ENCODE data around the gene TRAF7.

The TRAF7 gene

GRCh38 chr16:2178321-2179106 lies 22.9 kb downstream of the TRAF7 start:
- no peak for TF ChIP-seq CTCF (IDR thresholded peaks at IDR 0.05)

- no peak for TF ChIP-seq CTCF (IDR thresholded peaks at IDR 0.05)
Observed at GRCh38 chr16:2179107-2179501, 23.5 kb downstream of the TRAF7 start.

- no peak for TF ChIP-seq CTCF (IDR thresholded peaks at IDR 0.05)
Observed at GRCh38 chr16:2179576-2179975, 24.0 kb downstream of the TRAF7 start.

- no peak for TF ChIP-seq CTCF (IDR thresholded peaks at IDR 0.05)
Observed at GRCh38 chr16:2180461-2180860, 24.9 kb downstream of the TRAF7 start.

GRCh38 chr16:2180962-2181923 lies 25.7 kb downstream of the TRAF7 start:
- no peak for TF ChIP-seq CTCF (IDR thresholded peaks at IDR 0.05)

GRCh38 chr16:2181952-2182351 lies 26.4 kb downstream of the TRAF7 start:
- no peak for TF ChIP-seq CTCF (IDR thresholded peaks at IDR 0.05)

GRCh38 chr16:2183671-2184070 lies 28.1 kb downstream of the TRAF7 start:
- TF ChIP-seq CTCF (IDR thresholded peaks at IDR 0.05) = no peak
